K562 (cell line): Measurements from ENCODE around the gene DNASE2. TPM values are rescaled to one million over a fixed set of nuclear protein-coding genes. Genes with fewer than 3 reads are reported as not detected.

Source experiments
- ATAC-seq: fragments of 200-7000 bp; cut with Tn5 transposase; 3 replicates; pipeline ENCODE4 v1.9.1; 2020; ENCODE audit warnings: moderate library complexity
- Bru-seq: library from RNA; stranded (reverse); fragments of 400-500 nt; gene quantifications from one replicate; lab custom pipeline; 2021; lab: Mats Ljungman, UMichigan
- BruChase-seq, 2 experiments: library from RNA; stranded (reverse); fragments of 400-500 nt; gene quantifications; one replicate each; lab custom pipeline; 2021; lab: Mats Ljungman, UMichigan
- BruUV-seq: library from RNA; stranded (reverse); fragments of 400-500 nt; replicated peaks from 2 replicates; lab custom pipeline; 2021; lab: Mats Ljungman, UMichigan
- CTCF ChIA-PET: fragments of 300-600 bp; formaldehyde crosslinking; extraction: SDS; loops from one replicate; lab custom pipeline; 2021; ENCODE audit warnings: low intra/inter-chr PET ratio; lab: Yijun Ruan, JAX
- POLR2A ChIA-PET: fragments of 300-600, 350-650 bp; sonication (Branson Sonifier 250); formaldehyde crosslinking; extraction: SDS; loops from one replicate; lab custom pipeline; 2021; ENCODE audit warnings: antibody characterized with exemption, inconsistent platforms; lab: Yijun Ruan, JAX
- DNase-seq, 4 experiments: peaks; one replicate each; pipeline versions ENCODE4 v3.0.0 to v3.0.0-alpha.2; 2011 to 2018; ENCODE audit warnings: low spot score in 3 of 4, mixed read lengths in 3 of 4; ENCODE audit errors: extremely low read depth in 1 of 4
- FAIRE-seq: peaks from 2 replicates; lab custom pipeline; 2011; peaks lifted over from hg19 to GRCh38; lab: Jason Lieb, UNC
- H2AFZ ChIP-seq: 2 replicates; pipeline ENCODE4 v1.6.0; 2011; ENCODE audit warnings: low read depth, low read length, control low read depth, inconsistent platforms
- H3K27ac ChIP-seq: fragments of 200-600 bp; 3 replicates; pipeline ENCODE4 v1.8.0; 2011; ENCODE audit warnings: low read depth, mild to moderate bottlenecking, control low read depth, inconsistent platforms, low read length, moderate library complexity, mixed read lengths; ENCODE audit errors: extremely low read depth
- H3K27me3 ChIP-seq, 2 experiments: fragments of 300-600 bp in 1 of 2; 2 replicates in 1 of 2; 3 replicates in 1 of 2; pipeline versions ENCODE4 v1.6.0 to v1.8.0; 2011; ENCODE audit warnings: inconsistent platforms in 2 of 2, low read length in 2 of 2, mild to moderate bottlenecking in 1 of 2, mixed read lengths in 1 of 2, moderate library complexity in 1 of 2; ENCODE audit not compliant: control insufficient read depth in 2 of 2, insufficient read depth in 2 of 2
- H3K36me3 ChIP-seq: fragments of 300-600 bp; 3 replicates; pipeline ENCODE4 v1.8.0; 2011; ENCODE audit warnings: mild to moderate bottlenecking, low read length, inconsistent platforms; ENCODE audit not compliant: control insufficient read depth, insufficient read depth
- H3K4me1 ChIP-seq, 2 experiments: fragments of 200-600 bp in 1 of 2; replicated peaks in 1 of 2; 2 replicates in 1 of 2; 3 replicates in 1 of 2; pipeline versions ENCODE4 v1.5.1 to v1.8.0; 2011; ENCODE audit warnings: inconsistent platforms in 2 of 2, low read length in 2 of 2, mild to moderate bottlenecking in 1 of 2, mixed read lengths in 1 of 2, moderate library complexity in 1 of 2; ENCODE audit not compliant: control insufficient read depth in 2 of 2, insufficient read depth in 2 of 2
- H3K4me2 ChIP-seq: 2 replicates; pipeline ENCODE4 v1.6.1; 2011; ENCODE audit warnings: low read length, control low read depth, inconsistent platforms, mixed read lengths; ENCODE audit not compliant: insufficient read depth
- H3K4me3 ChIP-seq: fragments of 200-600 bp; sonication (generic), shearing (Covaris generic); 2 replicates; pipeline ENCODE4 v1.5.1; 2016; ENCODE audit warnings: control low read depth, inconsistent platforms
- H3K79me2 ChIP-seq: fragments of 200-600 bp; 3 replicates; pipeline ENCODE4 v1.8.0; 2011; ENCODE audit warnings: low read length, inconsistent platforms; ENCODE audit not compliant: control insufficient read depth, insufficient read depth
- H3K9ac ChIP-seq, 2 experiments: 2 replicates each; pipeline versions ENCODE4 v1.6.0 to v1.6.1; 2011; ENCODE audit warnings: low read depth in 2 of 2, low read length in 2 of 2, control low read depth in 1 of 2, inconsistent platforms in 1 of 2, mild to moderate bottlenecking in 1 of 2, mixed read lengths in 1 of 2; ENCODE audit not compliant: insufficient read depth in 1 of 2
- H3K9me1 ChIP-seq: one replicate; pipeline ENCODE4 v1.6.0; 2011; ENCODE audit warnings: inconsistent platforms, mild to moderate bottlenecking, low read length, moderate library complexity; ENCODE audit not compliant: control insufficient read depth, insufficient read depth
- H3K9me3 ChIP-seq: replicated peaks from 2 replicates; pipeline ENCODE4 v1.5.1; 2011; ENCODE audit warnings: low read depth, low read length, inconsistent platforms; ENCODE audit not compliant: control insufficient read depth, insufficient read depth
- H4K20me1 ChIP-seq: replicated peaks from 2 replicates; pipeline ENCODE4 v1.6.1; 2011; ENCODE audit warnings: low read length, inconsistent platforms, mixed read lengths; ENCODE audit not compliant: control insufficient read depth, insufficient read depth
- ATF1 ChIP-seq, 2 experiments: fragments of 450-650 bp in 1 of 2; IDR thresholded peaks; 2 replicates each; pipeline ENCODE4 v1.6.1; 2016; ENCODE audit warnings: missing compliant biosample characterization in 1 of 2, missing genetic modification characterization in 1 of 2
- DACH1 ChIP-seq: fragments of 450-650 bp; IDR thresholded peaks from 2 replicates; pipeline ENCODE4 v1.6.1; 2018; ENCODE audit not compliant: partially characterized antibody
- EHMT2 ChIP-seq: fragments of 450-650 bp; IDR thresholded peaks from 2 replicates; pipeline ENCODE4 v1.6.1; 2018; ENCODE audit warnings: antibody characterized with exemption
- FOSL1 ChIP-seq: fragments of 200-800 bp; sonication (Bioruptor generic); conservative IDR thresholded peaks from 2 replicates; pipeline ENCODE4 v1.6.1; 2016; ENCODE audit warnings: missing genetic modification characterization, missing compliant biosample characterization
- KAT8 ChIP-seq: fragments of 450-650 bp; IDR thresholded peaks from 2 replicates; pipeline ENCODE4 v1.6.1; 2016; ENCODE audit warnings: low read depth, mild to moderate bottlenecking
- NFE2 ChIP-seq: IDR thresholded peaks from 2 replicates; pipeline ENCODE4 v1.6.1; 2014; ENCODE audit warnings: antibody characterized with exemption, low read depth
- SIN3A ChIP-seq, 2 experiments: fragments of 150-350 bp in 1 of 2; IDR thresholded peaks; 2 replicates each; pipeline ENCODE4 v1.6.1; 2011 to 2016; ENCODE audit warnings: borderline replicate concordance in 2 of 2, low read depth in 2 of 2, low read length in 2 of 2, mild to moderate bottlenecking in 2 of 2, moderate library complexity in 2 of 2; ENCODE audit not compliant: control insufficient read depth in 1 of 2
- SREBF1 ChIP-seq: fragments of 150-350 bp; IDR thresholded peaks from 2 replicates; pipeline ENCODE4 v1.6.1; 2014; ENCODE audit warnings: antibody characterized with exemption, low read depth, low read length, borderline replicate concordance
- TSC22D4 ChIP-seq: fragments of 450-650 bp; IDR thresholded peaks from 2 replicates; pipeline ENCODE4 v1.6.1; 2016; ENCODE audit warnings: missing genetic modification characterization, missing biosample characterization, control low read depth
- ZNF551 ChIP-seq: fragments of 250-450 bp; sonication (Bioruptor Pico); IDR thresholded peaks from 2 replicates; pipeline ENCODE4 v1.5.0; 2021; ENCODE audit warnings: mild to moderate bottlenecking, moderate library complexity
- ZNF561 ChIP-seq: fragments of 450-650 bp; formaldehyde crosslinking; conservative IDR thresholded peaks from 2 replicates; pipeline ENCODE4 v1.4.0; 2020; ENCODE audit warnings: mild to moderate bottlenecking, moderate library complexity
- ZNF586 ChIP-seq: fragments of 450-650 bp; formaldehyde crosslinking; conservative IDR thresholded peaks from 2 replicates; pipeline ENCODE4 v1.4.0; 2020; ENCODE audit warnings: mild to moderate bottlenecking, moderate library complexity
- WGBS: fragments of 100-300 bp; shearing (Covaris generic); methylation state at CpG from one replicate; pipeline ENCODE4 v1.1.6; 2016; ENCODE audit warnings: low coverage, mixed read lengths; ENCODE audit not compliant: insufficient coverage; ENCODE audit errors: missing lambda C conversion rate; 5-methylcytosine and 5-hydroxymethylcytosine counted together
- in situ Hi-C: fragments of 300-500 bp; cut with MboI; formaldehyde crosslinking; loops from 4 replicates; pipeline ENCODE4 v1.15.0; 2018; ENCODE audit warnings: inconsistent platforms, mixed read lengths
- intact Hi-C: fragments of 100-400 bp; cut with micrococcal nuclease; formaldehyde crosslinking; loops from 2 replicates; pipeline ENCODE4 v1.14.2; 2022
- long read RNA-seq, 3 experiments: library from polyadenylated mRNA in 2 of 3; library from RNA in 1 of 3; unstranded in 2 of 3; stranded (forward) in 1 of 3; transcript quantifications; one replicate each; pipeline ENCODE4 v2.0.0, GENCODE V29; 2019 to 2022
- polyA minus RNA-seq, 3 experiments: library from RNA; depleted of rRNA, polyadenylated mRNA; stranded (reverse); fragments of >200 nt; gene quantifications; 2 replicates each; pipeline ENCODE4 v1.2.3, GENCODE V29; 2011
- polyA plus RNA-seq, 8 experiments: library from polyadenylated mRNA; depleted of rRNA in 4 of 8; stranded (reverse) in 5 of 8; unstranded in 3 of 8; fragments of >200 nt; fragmentation: Nextera tagmentation in 2 of 8; fragmentation: Illumina TruSeq in 1 of 8; extraction: Ambion mirVana in 2 of 8; extraction: Trizol in 1 of 8; gene quantifications; 2 replicates each; pipeline versions ENCODE4 v1.2.1 to v1.2.3, GENCODE V29; 2011 to 2014; ENCODE audit warnings: inconsistent platforms in 1 of 8, missing spikeins in 1 of 8
- total RNA-seq, 7 experiments: library from RNA; depleted of rRNA in 6 of 7; stranded (reverse); fragments of >200 nt in 6 of 7; fragmentation: Illumina TruSeq in 2 of 7; extraction: Trizol in 2 of 7; gene quantifications; 2 replicates each; pipeline versions ENCODE4 v1.2.1 to v1.2.3, GENCODE V29; 2011 to 2021; ENCODE audit warnings: low replicate concordance in 1 of 7
- TF ChIP-seq, protein P1 (sequence below): fragments of 450-650 bp; IDR thresholded peaks from 2 replicates; pipeline ENCODE4 v1.6.1; 2017; ENCODE audit warnings: antibody characterized with exemption

DNASE2 gene, protein sequence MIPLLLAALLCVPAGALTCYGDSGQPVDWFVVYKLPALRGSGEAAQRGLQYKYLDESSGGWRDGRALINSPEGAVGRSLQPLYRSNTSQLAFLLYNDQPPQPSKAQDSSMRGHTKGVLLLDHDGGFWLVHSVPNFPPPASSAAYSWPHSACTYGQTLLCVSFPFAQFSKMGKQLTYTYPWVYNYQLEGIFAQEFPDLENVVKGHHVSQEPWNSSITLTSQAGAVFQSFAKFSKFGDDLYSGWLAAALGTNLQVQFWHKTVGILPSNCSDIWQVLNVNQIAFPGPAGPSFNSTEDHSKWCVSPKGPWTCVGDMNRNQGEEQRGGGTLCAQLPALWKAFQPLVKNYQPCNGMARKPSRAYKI
- 27.4 and 52.2 TPM in 2 replicates for total RNA-seq (2011; cell fraction: chromatin; rRNA removed; ENCODE audit: low replicate concordance)
- 66.1 and 75.4 TPM in 2 replicates for total RNA-seq (2011; cell fraction: nucleolus; rRNA removed)
- total RNA-seq (2011; cell fraction: nucleoplasm; rRNA removed), result 43.7 and 50.4 TPM in 2 replicates
- 20.1 and 22.1 TPM in 2 replicates for total RNA-seq (2014; rRNA removed)
- total RNA-seq (2014; rRNA removed; fragmentation: Illumina TruSeq; extraction: Trizol), result 15.4 and 17.4 TPM in 2 replicates
- 17.8 and 20.2 TPM in 2 replicates for total RNA-seq (2015; rRNA removed; fragmentation: Illumina TruSeq; extraction: Trizol)
- total RNA-seq (2021), result 21.1 and 25.4 TPM in 2 replicates
- polyA plus RNA-seq (2011; rRNA removed), result 19.0 and 38.0 TPM in 2 replicates
- polyA plus RNA-seq (2011; cell fraction: cytosol; rRNA removed), result 38.9 and 53.7 TPM in 2 replicates
- 5.7 and 9.8 TPM in 2 replicates for polyA plus RNA-seq (2011; cell fraction: nucleus; rRNA removed)
- polyA plus RNA-seq (2012), result 23.6 and 112 TPM in 2 replicates
- polyA plus RNA-seq (2014; fragmentation: Illumina TruSeq; extraction: Trizol), result 20.3 and 31.2 TPM in 2 replicates
- polyA plus RNA-seq (2014; fragmentation: Nextera tagmentation; extraction: Ambion mirVana), result 1 to 10 TPM; 4.4 to 6.1 TPM
- polyA plus RNA-seq (2014; rRNA removed), result 27.0 and 29.8 TPM in 2 replicates
- 12.8 and 19.9 TPM in 2 replicates for polyA minus RNA-seq (2011; rRNA and poly(A)+ RNA removed)
- 13.2 and 19.3 TPM in 2 replicates for polyA minus RNA-seq (2011; cell fraction: cytosol; rRNA and poly(A)+ RNA removed)
- 3.6 and 8.9 TPM in 2 replicates for polyA minus RNA-seq (2011; cell fraction: nucleus; rRNA and poly(A)+ RNA removed)
- percentile 67 among the genes with signal in this experiment for Bru-seq, nascent RNA
- BruChase-seq, experiment 1, labeled RNA remaining after a 2-hour chase, result percentile 77 among the genes with signal in this experiment
- BruChase-seq, experiment 2, labeled RNA remaining after a 6-hour chase, result percentile 80 among the genes with signal in this experiment
- long read RNA-seq, experiment 1, transcript DNASE2-201 (6 exons, 1,955 nt), result major isoform, 58 of 139 reads
- long read RNA-seq, experiment 1, partial matches to known transcripts, result 57 of 139 reads
- long read RNA-seq, experiment 1, other reads (novel, unspliced or antisense), result 18 of 139 reads
- long read RNA-seq, experiment 2, transcript DNASE2-201 (6 exons, 1,955 nt), result major isoform, 22 of 31 reads
- long read RNA-seq, experiment 2, partial matches to known transcripts, result 1 of 31 reads
- long read RNA-seq, experiment 2, other reads (novel, unspliced or antisense), result 7 of 31 reads
- long read RNA-seq, experiment 3, transcript DNASE2-201 (6 exons, 1,955 nt), result major isoform, 34 of 40 reads
- long read RNA-seq, experiment 3, partial matches to known transcripts, result 2 of 40 reads
- long read RNA-seq, experiment 3, other reads (novel, unspliced or antisense), result 3 of 40 reads

DNA sequence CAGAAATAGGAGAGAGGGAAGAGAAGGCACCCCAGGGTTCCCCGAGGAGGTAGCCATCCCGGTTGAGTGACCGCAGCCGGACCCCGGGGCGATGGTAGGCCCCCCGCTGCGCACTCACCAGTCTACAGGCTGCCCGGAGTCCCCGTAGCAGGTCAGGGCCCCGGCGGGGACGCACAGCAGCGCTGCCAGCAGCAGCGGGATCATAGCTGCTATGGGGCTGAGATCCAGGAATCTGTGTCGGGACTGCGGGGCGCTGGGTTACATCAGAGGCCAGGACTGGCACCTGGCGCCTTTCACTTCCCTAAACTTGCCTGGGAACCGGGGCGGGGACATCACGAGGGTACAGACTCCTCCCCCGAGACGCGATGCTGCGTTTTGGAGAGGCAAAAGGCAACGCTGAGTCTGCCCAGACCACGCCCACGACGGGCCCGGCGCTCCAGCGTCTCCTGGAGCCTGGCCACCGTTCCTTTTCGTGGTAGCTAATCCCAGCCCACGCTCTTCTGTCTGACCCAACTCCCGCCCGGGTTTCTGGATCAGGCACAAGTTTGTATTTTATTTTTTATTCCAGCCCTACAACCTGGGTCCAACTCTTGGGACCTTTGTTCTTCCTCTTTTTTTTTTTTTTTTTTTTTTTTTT, at the start of gene DNASE2:
TSS of gene DNASE2 (minus strand) at position 278 of the 637 bp plus-strand sequence. CDS start at position 204, 74 bp downstream.
- ChIA-PET POLR2A (interaction anchor here (0.6 to 2.9 kb wide), 11 partner anchors 8 to 274 kb away, joined by 3 to 23 read pairs (median 3); partner anchors contain the start of genes CALR, FARSA, GCDH and JUNB), CTCF (no interaction called here)
- H3K9me1 ChIP-seq, result no peaks in the 10 kb centered on the region
- peaks cover 41% of the 10 kb centered on the region for H3K36me3 ChIP-seq
- H3K4me1 ChIP-seq, result peaks cover 31 to 65% of the 10 kb centered on the region in 2 experiments; a peak in 4 of 5 replicates
- peaks cover 5% of the 10 kb centered on the region; the same call in 1 of the 2 replicates for H4K20me1 ChIP-seq
- intact Hi-C loops (no loop called here), in situ Hi-C loops (no loop called here)
- DNase-seq (peak; percentile 88 to 97 (median 92)), FAIRE-seq (peak; percentile 96), ATAC-seq (peak; percentile 71)
- H3K9me3 ChIP-seq, result no peaks in the 10 kb centered on the region
- 2% methylated on average over 37 of the region's 38 CpGs for WGBS
- peak within 1 kb of the TSS; percentile 96 for H3K27ac ChIP-seq
- H3K4me3 ChIP-seq, result peak within 1 kb of the TSS; percentile 67
- H3K27me3 ChIP-seq, result no peaks in the 10 kb centered on the region
- peak within 1 kb of the TSS; percentile 88 for H2AFZ ChIP-seq
- peaks cover 56% of the 10 kb centered on the region for H3K79me2 ChIP-seq
- BruUV-seq, result no TSS peak
- peak within 1 kb of the TSS; percentile 93 for H3K4me2 ChIP-seq
- peak within 1 kb of the TSS; percentile 94 to 96 for H3K9ac ChIP-seq
- TF ChIP-seq ATF1 (CRISPR knock-in tag; IDR thresholded peaks at IDR 0.05) (no peak), ATF1 (tag; IDR thresholded peaks at IDR 0.05) (peak; percentile 62), KAT8 (no peak), TSC22D4 (tag) (no peak), ZNF561 (no peak), ZNF586 (CRISPR knock-in tag) (no peak), EHMT2 (no peak), SREBF1 (no peak), NFE2 (no peak), ZNF551 (CRISPR knock-in tag) (no peak), SIN3A (IDR thresholded peaks at IDR 0.05; ENCODE audit: borderline replicate concordance in 2 of 2, control insufficient read depth in 1 of 2, low read depth in 2 of 2, low read length in 2 of 2) (peak in 1 of 2 experiments; percentile 53; a peak in 1 of 4 replicates), DACH1 (no peak), FOSL1 (tag) (no peak; the same call in 1 of the 2 replicates)
- TF ChIP-seq, protein P1, sequence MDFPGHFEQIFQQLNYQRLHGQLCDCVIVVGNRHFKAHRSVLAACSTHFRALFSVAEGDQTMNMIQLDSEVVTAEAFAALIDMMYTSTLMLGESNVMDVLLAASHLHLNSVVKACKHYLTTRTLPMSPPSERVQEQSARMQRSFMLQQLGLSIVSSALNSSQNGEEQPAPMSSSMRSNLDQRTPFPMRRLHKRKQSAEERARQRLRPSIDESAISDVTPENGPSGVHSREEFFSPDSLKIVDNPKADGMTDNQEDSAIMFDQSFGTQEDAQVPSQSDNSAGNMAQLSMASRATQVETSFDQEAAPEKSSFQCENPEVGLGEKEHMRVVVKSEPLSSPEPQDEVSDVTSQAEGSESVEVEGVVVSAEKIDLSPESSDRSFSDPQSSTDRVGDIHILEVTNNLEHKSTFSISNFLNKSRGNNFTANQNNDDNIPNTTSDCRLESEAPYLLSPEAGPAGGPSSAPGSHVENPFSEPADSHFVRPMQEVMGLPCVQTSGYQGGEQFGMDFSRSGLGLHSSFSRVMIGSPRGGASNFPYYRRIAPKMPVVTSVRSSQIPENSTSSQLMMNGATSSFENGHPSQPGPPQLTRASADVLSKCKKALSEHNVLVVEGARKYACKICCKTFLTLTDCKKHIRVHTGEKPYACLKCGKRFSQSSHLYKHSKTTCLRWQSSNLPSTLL, result no peak
